ENCODE measurements around the gene PAN3. TPM values are rescaled to one million over a fixed set of nuclear protein-coding genes. Genes with fewer than 3 reads are reported as not detected.

The PAN3 gene
- total and polyA plus RNA-seq, 2 experiments from 2014 or later: 7.8 to 25.1 TPM

DNA sequence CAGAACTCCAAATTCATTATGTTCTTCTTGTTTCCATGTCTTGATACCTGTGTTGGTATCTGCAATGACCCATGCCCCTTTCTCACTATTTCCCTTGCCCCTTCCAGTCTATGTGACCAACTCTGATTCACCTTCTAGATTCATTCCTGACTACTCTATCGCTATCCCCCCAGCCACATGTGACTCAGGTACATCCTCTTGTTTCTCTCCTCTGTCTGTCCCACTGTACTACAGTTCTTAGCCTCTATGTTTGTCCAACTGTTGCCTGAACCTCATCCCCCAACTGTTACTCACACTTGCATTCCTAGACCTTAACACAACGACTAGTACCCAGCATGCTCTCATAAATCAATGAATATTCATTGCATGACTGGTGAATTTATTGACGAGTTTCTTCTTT lies 27.9 kb upstream of the PAN3 start:
- Histone ChIP-seq H3K4me1 (ENCODE audit: low read depth) (no peaks in the 10 kb centered on the region), H3K4me3 (no peak overlapping the region), H3K27ac (no peak overlapping the region), H3K36me3 (no peaks in the 10 kb centered on the region), H3K27me3 (no peaks in the 10 kb centered on the region), H3K9me3 (ENCODE audit: low read depth) (no peaks in the 10 kb centered on the region)
- no peak for DNase-seq (ENCODE audit: low read depth in 1 of 2, low spot score in 1 of 2)
- TF ChIP-seq, protein P1, sequence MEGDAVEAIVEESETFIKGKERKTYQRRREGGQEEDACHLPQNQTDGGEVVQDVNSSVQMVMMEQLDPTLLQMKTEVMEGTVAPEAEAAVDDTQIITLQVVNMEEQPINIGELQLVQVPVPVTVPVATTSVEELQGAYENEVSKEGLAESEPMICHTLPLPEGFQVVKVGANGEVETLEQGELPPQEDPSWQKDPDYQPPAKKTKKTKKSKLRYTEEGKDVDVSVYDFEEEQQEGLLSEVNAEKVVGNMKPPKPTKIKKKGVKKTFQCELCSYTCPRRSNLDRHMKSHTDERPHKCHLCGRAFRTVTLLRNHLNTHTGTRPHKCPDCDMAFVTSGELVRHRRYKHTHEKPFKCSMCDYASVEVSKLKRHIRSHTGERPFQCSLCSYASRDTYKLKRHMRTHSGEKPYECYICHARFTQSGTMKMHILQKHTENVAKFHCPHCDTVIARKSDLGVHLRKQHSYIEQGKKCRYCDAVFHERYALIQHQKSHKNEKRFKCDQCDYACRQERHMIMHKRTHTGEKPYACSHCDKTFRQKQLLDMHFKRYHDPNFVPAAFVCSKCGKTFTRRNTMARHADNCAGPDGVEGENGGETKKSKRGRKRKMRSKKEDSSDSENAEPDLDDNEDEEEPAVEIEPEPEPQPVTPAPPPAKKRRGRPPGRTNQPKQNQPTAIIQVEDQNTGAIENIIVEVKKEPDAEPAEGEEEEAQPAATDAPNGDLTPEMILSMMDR (IDR thresholded peaks at IDR 0.05; ENCODE audit: low read depth, low read length): no peak

DNA sequence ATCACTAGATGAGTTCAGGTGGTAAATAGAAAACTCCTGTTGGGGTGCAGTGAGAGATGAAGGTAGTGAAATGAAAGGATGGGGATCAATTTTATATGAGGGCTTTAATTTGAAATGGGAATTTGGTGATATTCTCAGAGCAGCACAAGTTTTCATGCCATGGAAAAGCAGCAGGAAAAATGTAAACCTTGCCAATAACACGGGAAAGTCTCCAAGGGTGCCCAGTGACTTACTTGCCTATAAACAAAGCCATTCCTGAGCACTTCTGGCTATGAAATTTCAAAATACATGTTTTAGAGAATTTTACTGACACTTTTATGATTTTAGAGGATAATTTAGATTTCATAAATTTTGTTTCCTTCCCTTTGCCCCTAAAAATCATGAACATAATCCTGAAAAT lies 21.6 kb upstream of the PAN3 start:
- Histone ChIP-seq H3K27ac (no peak overlapping the region), H3K36me3 (no peaks in the 10 kb centered on the region), H3K27me3 (no peaks in the 10 kb centered on the region), H3K9me3 (ENCODE audit: low read depth) (no peaks in the 10 kb centered on the region), H3K4me1 (ENCODE audit: low read depth) (no peaks in the 10 kb centered on the region), H3K4me3 (no peak overlapping the region)
- no peak for DNase-seq (ENCODE audit: low read depth in 1 of 2, low spot score in 1 of 2)
- TF ChIP-seq, protein P1 (IDR thresholded peaks at IDR 0.05; ENCODE audit: low read depth, low read length): no peak

DNA sequence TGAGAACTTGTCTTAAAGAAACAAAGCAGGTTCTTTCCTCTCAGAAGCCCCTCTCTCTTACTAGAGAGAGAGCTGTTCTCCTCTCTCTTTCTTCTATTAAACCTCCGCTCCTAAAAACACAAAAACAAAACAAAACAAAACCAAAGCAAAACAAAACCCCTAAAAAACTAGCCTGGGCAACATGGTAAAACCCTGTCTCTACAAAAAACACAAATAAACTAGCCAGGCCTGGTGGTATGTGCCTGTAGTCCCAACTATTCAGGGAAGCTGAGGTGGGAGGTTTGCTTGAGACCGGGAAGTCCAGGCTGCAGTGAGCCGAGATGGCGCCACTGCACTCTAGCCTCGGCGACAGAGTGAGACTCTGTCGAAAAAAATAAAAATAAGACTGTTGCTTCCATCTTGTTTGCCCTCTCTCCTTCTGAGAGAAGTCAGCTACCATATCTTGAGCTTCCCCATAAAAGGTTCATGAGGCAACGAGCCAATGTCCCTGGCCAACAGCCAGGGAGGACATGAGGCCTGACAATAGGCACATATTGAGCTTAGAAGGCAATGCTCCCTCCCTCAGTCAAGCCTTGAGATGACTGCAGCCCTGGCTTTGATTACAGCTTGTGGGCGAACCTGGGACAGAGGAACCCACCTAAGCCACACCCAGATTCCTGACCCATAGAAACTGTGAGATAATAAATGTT lies 20.5 kb upstream of the PAN3 start:
- Histone ChIP-seq H3K36me3 (no peaks in the 10 kb centered on the region), H3K9me3 (ENCODE audit: low read depth) (no peaks in the 10 kb centered on the region), H3K27ac (no peak overlapping the region), H3K4me1 (ENCODE audit: low read depth) (no peaks in the 10 kb centered on the region), H3K27me3 (no peaks in the 10 kb centered on the region), H3K4me3 (no peak overlapping the region)
- peak in 1 of 2 donors; percentile 69 for DNase-seq (ENCODE audit: low read depth in 1 of 2, low spot score in 1 of 2)
- TF ChIP-seq, protein P1 (IDR thresholded peaks at IDR 0.05; ENCODE audit: low read depth, low read length): no peak

DNA sequence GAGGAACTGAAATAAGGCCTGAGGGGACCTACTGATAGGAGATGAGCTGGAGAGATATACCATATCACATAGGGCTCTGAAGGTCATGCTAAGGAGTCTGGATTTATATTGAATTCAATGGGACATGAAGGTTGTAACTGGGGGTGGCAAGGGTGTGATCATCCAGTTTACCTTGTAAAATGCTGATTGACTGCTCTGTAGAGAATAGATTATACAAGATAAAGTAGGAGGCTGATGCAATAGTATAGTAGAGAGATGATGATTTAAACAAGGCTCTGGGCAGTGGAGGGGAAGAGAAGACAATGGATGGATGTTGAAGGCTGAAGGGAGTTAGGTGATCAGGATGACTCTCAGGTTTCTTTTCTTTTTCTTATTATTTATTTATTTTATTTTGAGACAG lies 18.0 kb upstream of the PAN3 start:
- Histone ChIP-seq H3K9me3 (ENCODE audit: low read depth) (no peaks in the 10 kb centered on the region), H3K4me3 (no peak overlapping the region), H3K4me1 (ENCODE audit: low read depth) (no peaks in the 10 kb centered on the region), H3K27ac (no peak overlapping the region), H3K27me3 (no peaks in the 10 kb centered on the region), H3K36me3 (no peaks in the 10 kb centered on the region)
- no peak for DNase-seq (ENCODE audit: low read depth in 1 of 2, low spot score in 1 of 2)
- TF ChIP-seq, protein P1 (IDR thresholded peaks at IDR 0.05; ENCODE audit: low read depth, low read length): no peak

DNA sequence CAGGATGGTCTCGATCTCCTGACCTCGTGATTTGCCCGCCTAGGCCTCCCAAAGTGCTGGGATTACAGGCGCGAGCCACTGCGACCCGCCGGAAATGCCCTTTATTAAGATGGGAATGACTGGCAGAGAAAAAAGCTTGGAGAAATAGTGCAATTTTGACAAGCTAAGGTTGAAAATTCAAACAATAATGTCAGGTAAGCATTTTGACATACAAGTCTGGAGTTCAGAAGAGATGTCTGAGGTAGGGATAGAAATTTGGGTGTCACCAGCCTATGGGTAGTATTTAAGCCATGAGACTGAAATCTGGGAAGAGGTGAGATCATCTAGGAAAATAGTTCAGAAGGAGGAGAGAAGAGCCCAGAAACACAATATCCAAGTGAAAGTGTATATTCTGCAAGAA lies 17.1 kb upstream of the PAN3 start:
- no peak overlapping the region for H3K4me3 ChIP-seq
- no peaks in the 10 kb centered on the region for H3K27me3 ChIP-seq
- H3K27ac ChIP-seq: no peak overlapping the region
- no peaks in the 10 kb centered on the region for H3K4me1 ChIP-seq (ENCODE audit: low read depth)
- no peak for DNase-seq (ENCODE audit: low read depth in 1 of 2, low spot score in 1 of 2)
- H3K36me3 ChIP-seq: no peaks in the 10 kb centered on the region
- TF ChIP-seq, protein P1 (IDR thresholded peaks at IDR 0.05; ENCODE audit: low read depth, low read length): no peak
- H3K9me3 ChIP-seq (ENCODE audit: low read depth): no peaks in the 10 kb centered on the region

Measured in cardiac muscle cell (in vitro differentiated cells and primary cell).